ENCODE measurements around the gene FOXJ1. TPM values are rescaled to one million over a fixed set of nuclear protein-coding genes. Genes with fewer than 3 reads are reported as not detected.
"Not testable (repeated sequence)": the region's sequence is repeated elsewhere in the genome, so short reads cannot be mapped to it uniquely, and the experiment has no call there.

FOXJ1 gene
- polyA plus RNA-seq (ENCODE audit: insufficient read length): 15.5 TPM
- long read RNA-seq, donor 1, partial matches to known transcripts: 13 of 15 reads
- long read RNA-seq, donor 1, other reads (novel, unspliced or antisense): 0 of 15 reads
- long read RNA-seq, donor 2, partial matches to known transcripts: 5 of 8 reads
- long read RNA-seq, donor 2, other reads (novel, unspliced or antisense): 0 of 8 reads
- long read RNA-seq, donor 3, partial matches to known transcripts: 0 of 4 reads
- long read RNA-seq, donor 3, other reads (novel, unspliced or antisense): 0 of 4 reads
- long read RNA-seq, donor 4, partial matches to known transcripts: 0 of 1 reads
- long read RNA-seq, donor 4, other reads (novel, unspliced or antisense): 0 of 1 reads
- long read RNA-seq, donor 5, partial matches to known transcripts: 17 of 20 reads
- long read RNA-seq, donor 5, other reads (novel, unspliced or antisense): 0 of 20 reads
- long read RNA-seq, donor 6, partial matches to known transcripts: 13 of 17 reads
- long read RNA-seq, donor 6, other reads (novel, unspliced or antisense): 0 of 17 reads
- long read RNA-seq, donor 7, transcript FOXJ1-201 (3 exons, 2,641 nt): major isoform, 9 of 25 reads
- long read RNA-seq, donor 7, partial matches to known transcripts: 16 of 25 reads
- long read RNA-seq, donor 7, other reads (novel, unspliced or antisense): 0 of 25 reads
- long read RNA-seq, donor 8, partial matches to known transcripts: 6 of 7 reads
- long read RNA-seq, donor 8, other reads (novel, unspliced or antisense): 0 of 7 reads

GRCh38 chr17:76141212-76142038 lies at the start of gene FOXJ1:
FOXJ1 (minus strand) TSS chr17:76141245; CDS start chr17:76140395, 850 bp downstream.
- DNase-seq: peak; percentile 94

- DNase-seq: no peak
Measured at GRCh38 chr17:76189741-76190140, 48.7 kb upstream of the FOXJ1 start.

- no peak for DNase-seq
Measured at GRCh38 chr17:76189247-76189646, 48.2 kb upstream of the FOXJ1 start.

- no peak for DNase-seq
Measured at GRCh38 chr17:76188213-76189016, 47.4 kb upstream of the FOXJ1 start.

- not testable (repeated sequence) for DNase-seq
Measured at GRCh38 chr17:76186774-76187173, 45.7 kb upstream of the FOXJ1 start.

- DNase-seq: no peak
Measured at GRCh38 chr17:76184290-76184689, 43.2 kb upstream of the FOXJ1 start.

- DNase-seq: peak; percentile 90
Measured at GRCh38 chr17:76182016-76182764, 41.1 kb upstream of the FOXJ1 start.

- DNase-seq: no peak
Measured at GRCh38 chr17:76179496-76180467, 38.7 kb upstream of the FOXJ1 start.

- no peak for DNase-seq
Measured at GRCh38 chr17:76178124-76178523, 37.1 kb upstream of the FOXJ1 start.

GRCh38 chr17:76176701-76177574 lies 35.9 kb upstream of the FOXJ1 start:
- DNase-seq: no peak

- no peak for DNase-seq
Measured at GRCh38 chr17:76174037-76174436, 33.0 kb upstream of the FOXJ1 start.

GRCh38 chr17:76173474-76173873 lies 32.4 kb upstream of the FOXJ1 start:
- DNase-seq: no peak

- no peak for DNase-seq
Measured at GRCh38 chr17:76171706-76172105, 30.7 kb upstream of the FOXJ1 start.

- no peak for DNase-seq
Measured at GRCh38 chr17:76170114-76170513, 29.1 kb upstream of the FOXJ1 start.

- DNase-seq: no peak
Measured at GRCh38 chr17:76166906-76167305, 25.9 kb upstream of the FOXJ1 start.

- no peak for DNase-seq
Measured at GRCh38 chr17:76166168-76166567, 25.1 kb upstream of the FOXJ1 start.

- DNase-seq: no peak
Measured at GRCh38 chr17:76164331-76164730, 23.3 kb upstream of the FOXJ1 start.

- no peak for DNase-seq
Measured at GRCh38 chr17:76163919-76164318, 22.9 kb upstream of the FOXJ1 start.

Data from left kidney (tissue), 8 donors.